Astrocyte of the hippocampus (primary cell): ENCODE data around the gene NR1D1.

Experiments
- DNase-seq: peaks from one replicate; pipeline ENCODE4 v3.0.0; 2011; ENCODE audit warnings: low read depth, low spot score

The NR1D1 gene

GRCh38 chr17:40062329-40063186 is 37.8 kb downstream of the NR1D1 start, which contains the start of gene THRA:
THRA (plus strand) TSS chr17:40062965; CDS start chr17:40074489, 11,524 bp downstream.
- DNase-seq = peak; percentile 86

- DNase-seq = no peak
Observed at GRCh38 chr17:40061609-40062038, 38.8 kb downstream of the NR1D1 start.

GRCh38 chr17:40060887-40061608 is 39.3 kb downstream of the NR1D1 start:
- no peak for DNase-seq

- no peak for DNase-seq
Observed at GRCh38 chr17:40059729-40060475, 40.5 kb downstream of the NR1D1 start.

GRCh38 chr17:40058865-40059264 is 41.5 kb downstream of the NR1D1 start:
- no peak for DNase-seq

GRCh38 chr17:40058186-40058784 is 42.1 kb downstream of the NR1D1 start:
- DNase-seq = peak; percentile 23

GRCh38 chr17:40056379-40057015 is 43.9 kb downstream of the NR1D1 start:
- DNase-seq = no peak
